AG04450 (cell line): Measurements from ENCODE around the gene DGKI. TPM values are rescaled to one million over a fixed set of nuclear protein-coding genes. Genes with fewer than 3 reads are reported as not detected.

ENCODE experiments used
- CTCF ChIA-PET: fragments of 300-600, 350-600 bp; formaldehyde crosslinking; extraction: SDS; loops from one replicate; lab custom pipeline; 2022; ENCODE audit warnings: antibody characterized with exemption, inconsistent platforms; lab: Charles Lee
- POLR2A ChIA-PET: fragments of 350-600 bp; formaldehyde crosslinking; extraction: SDS; loops from one replicate; lab custom pipeline; 2021; ENCODE audit warnings: antibody characterized with exemption, inconsistent platforms; lab: Yijun Ruan, JAX
- DNase-seq: peaks from one replicate; pipeline ENCODE4 v3.0.0-alpha.2; 2011; ENCODE audit warnings: low read depth, low spot score
- H3K27ac ChIP-seq: one replicate; pipeline ENCODE4 v1.5.1; 2012; ENCODE audit warnings: low read depth, low read length, control low read depth
- H3K27me3 ChIP-seq: one replicate; pipeline ENCODE4 v1.6.0; 2012; ENCODE audit warnings: low read length; ENCODE audit not compliant: control insufficient read depth, insufficient read depth
- H3K4me3 ChIP-seq: 2 replicates; pipeline ENCODE4 v1.5.1; 2011; ENCODE audit warnings: mild to moderate bottlenecking, low read depth, low read length, control low read depth
- H3K9me3 ChIP-seq: 2 replicates; pipeline ENCODE4 v1.5.1; 2012; ENCODE audit warnings: low read length; ENCODE audit not compliant: control insufficient read depth, insufficient read depth
- polyA plus RNA-seq: library from polyadenylated mRNA; depleted of rRNA; stranded (reverse); fragments of >200 nt; gene quantifications from 2 replicates; pipeline ENCODE4 v1.2.3, GENCODE V29; 2011
- TF ChIP-seq, protein P1 (sequence below): IDR thresholded peaks from 2 replicates; pipeline ENCODE4 v1.5.1; 2011; ENCODE audit warnings: low read depth, low read length, control low read depth, inconsistent platforms

DGKI gene
- polyA plus RNA-seq, 1 experiment: 3.1 TPM

DNA sequence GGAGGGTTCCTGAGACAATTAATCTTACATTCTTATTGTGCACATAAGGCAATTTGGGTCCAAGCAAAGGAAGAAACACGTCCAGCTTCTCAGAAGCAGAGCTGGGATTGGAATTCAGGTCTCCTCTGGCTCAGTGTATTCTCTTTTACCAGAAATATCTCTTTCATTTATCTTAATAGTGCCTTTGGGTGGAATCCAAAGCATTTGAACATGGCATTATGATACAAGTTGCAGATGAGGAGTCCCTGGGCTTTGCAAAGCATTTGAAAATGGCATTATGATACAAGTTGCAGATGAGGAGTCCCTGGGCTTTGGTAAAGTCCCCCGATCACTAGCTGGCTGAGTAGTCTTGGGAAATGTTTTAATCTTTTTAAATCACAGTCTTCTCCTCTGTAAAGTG is 473.3 kb downstream of the DGKI start:
- no peak for DNase-seq
- TF ChIP-seq, protein P1, sequence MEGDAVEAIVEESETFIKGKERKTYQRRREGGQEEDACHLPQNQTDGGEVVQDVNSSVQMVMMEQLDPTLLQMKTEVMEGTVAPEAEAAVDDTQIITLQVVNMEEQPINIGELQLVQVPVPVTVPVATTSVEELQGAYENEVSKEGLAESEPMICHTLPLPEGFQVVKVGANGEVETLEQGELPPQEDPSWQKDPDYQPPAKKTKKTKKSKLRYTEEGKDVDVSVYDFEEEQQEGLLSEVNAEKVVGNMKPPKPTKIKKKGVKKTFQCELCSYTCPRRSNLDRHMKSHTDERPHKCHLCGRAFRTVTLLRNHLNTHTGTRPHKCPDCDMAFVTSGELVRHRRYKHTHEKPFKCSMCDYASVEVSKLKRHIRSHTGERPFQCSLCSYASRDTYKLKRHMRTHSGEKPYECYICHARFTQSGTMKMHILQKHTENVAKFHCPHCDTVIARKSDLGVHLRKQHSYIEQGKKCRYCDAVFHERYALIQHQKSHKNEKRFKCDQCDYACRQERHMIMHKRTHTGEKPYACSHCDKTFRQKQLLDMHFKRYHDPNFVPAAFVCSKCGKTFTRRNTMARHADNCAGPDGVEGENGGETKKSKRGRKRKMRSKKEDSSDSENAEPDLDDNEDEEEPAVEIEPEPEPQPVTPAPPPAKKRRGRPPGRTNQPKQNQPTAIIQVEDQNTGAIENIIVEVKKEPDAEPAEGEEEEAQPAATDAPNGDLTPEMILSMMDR: no peak
- Histone ChIP-seq H3K4me3 (no peak overlapping the region), H3K9me3 (no peaks in the 10 kb centered on the region), H3K27me3 (no peaks in the 10 kb centered on the region), H3K27ac (no peak overlapping the region)
- CTCF ChIA-PET: no interaction called here
- POLR2A ChIA-PET: no interaction called here

DNA sequence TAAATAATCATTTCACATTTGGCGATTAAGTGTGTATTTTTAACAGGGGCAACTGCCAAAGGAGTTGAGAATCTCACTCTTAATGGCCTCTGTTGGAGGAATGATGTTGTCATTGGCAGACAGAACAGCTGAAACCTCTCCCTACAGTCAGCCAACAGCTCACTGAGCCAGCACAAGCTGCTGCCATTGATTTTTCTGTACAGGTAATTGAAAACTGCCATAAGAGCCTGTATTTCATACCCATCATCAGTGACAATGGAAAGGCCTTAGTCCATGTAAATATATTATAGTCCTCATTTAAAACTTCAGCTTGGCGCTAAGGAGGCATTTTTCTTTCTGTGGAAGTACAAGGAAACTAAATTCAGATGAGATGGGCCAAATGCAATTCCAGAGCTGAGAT is 475.2 kb downstream of the DGKI start:
- Histone ChIP-seq H3K27ac (no peak overlapping the region), H3K4me3 (no peak overlapping the region), H3K27me3 (no peaks in the 10 kb centered on the region), H3K9me3 (peaks cover 4% of the 10 kb centered on the region; the same call in 1 of the 2 replicates)
- TF ChIP-seq, protein P1: no peak
- DNase-seq: no peak
- CTCF ChIA-PET: no interaction called here
- POLR2A ChIA-PET: no interaction called here

DNA sequence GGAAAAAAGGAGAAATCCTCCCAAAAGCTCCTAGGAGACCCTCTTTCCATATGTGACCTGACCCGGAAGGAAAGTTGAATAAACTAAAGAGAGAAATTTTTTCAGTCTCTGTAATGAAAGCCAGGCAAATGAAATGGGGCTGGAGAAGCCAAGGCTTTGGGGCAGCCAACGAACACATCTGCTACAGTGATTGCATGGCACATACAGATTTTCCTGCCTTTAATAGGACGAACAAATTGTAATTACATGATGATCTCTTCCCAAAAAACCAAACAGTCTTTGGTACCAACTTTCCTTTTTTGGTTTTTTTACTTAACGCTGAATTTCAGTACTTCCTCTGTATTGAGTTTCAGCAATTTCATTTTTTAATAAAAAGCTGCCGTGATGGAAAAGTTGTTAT is 479.8 kb downstream of the DGKI start:
- no peak for DNase-seq
- POLR2A ChIA-PET: no interaction called here

DNA sequence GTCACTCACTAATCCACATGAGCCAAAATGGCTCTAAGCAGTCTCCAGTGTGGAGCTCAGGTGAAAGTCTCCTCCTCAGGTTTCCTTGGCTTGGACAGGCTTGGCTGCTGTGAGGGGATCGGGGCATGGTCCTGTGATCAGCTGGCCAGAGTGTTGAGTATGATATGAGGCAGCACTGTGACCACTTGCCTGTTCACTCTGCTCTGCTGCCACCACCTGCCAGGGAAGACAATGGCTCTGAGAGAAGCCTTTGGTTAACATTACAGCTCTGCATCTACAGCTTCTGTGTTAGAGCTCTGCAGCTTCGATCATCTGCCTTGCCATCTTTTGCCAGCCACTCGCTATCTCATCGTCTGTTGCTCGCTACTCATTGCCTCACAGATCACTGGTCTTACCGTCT is 483.1 kb downstream of the DGKI start:
- ChIA-PET CTCF (no interaction called here), POLR2A (no interaction called here)
- no peak for DNase-seq
- Histone ChIP-seq H3K27ac (no peak overlapping the region), H3K4me3 (no peak overlapping the region), H3K27me3 (no peaks in the 10 kb centered on the region), H3K9me3 (peaks cover 13% of the 10 kb centered on the region; the same call in 1 of the 2 replicates)
- TF ChIP-seq, protein P1: no peak

More for the DNA sequence above, 479.8 kb downstream of the DGKI start:
- no peaks in the 10 kb centered on the region for H3K27me3 ChIP-seq
- TF ChIP-seq, protein P1: no peak
- H3K27ac ChIP-seq: no peak overlapping the region
- H3K4me3 ChIP-seq: no peak overlapping the region
- H3K9me3 ChIP-seq: peaks cover 7% of the 10 kb centered on the region; the same call in 1 of the 2 replicates
- CTCF ChIA-PET: no interaction called here

DNA sequence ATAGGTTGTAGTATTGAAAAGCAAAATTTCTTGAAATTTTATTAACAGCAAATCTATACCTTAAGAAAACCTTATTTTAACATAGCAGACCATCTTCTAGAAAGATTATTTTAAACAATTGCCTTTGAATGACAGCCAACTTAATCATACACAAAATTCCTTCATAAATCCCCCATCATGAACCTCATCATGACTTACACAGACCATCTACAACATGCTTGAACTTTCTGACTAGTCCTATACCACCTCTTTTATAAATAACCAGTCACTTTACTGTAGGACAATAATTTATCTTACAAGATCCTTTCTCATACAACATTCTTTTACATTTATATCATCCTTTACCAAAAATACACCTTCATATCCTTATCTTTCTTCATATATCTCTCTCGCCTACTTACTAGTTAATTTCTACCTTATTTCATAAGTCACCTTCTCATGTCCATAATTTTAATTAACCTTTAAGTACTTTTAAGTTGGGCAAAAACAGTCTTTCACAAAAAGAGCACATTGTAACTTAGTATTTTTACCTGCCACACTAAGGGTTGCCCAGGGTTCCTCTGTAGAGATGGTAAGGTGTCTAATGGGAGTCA is 486.6 kb downstream of the DGKI start:
- ChIA-PET CTCF (no interaction called here), POLR2A (no interaction called here)
- Histone ChIP-seq H3K4me3 (no peak overlapping the region), H3K27ac (no peak overlapping the region), H3K27me3 (no peaks in the 10 kb centered on the region), H3K9me3 (peaks cover 10% of the 10 kb centered on the region; the same call in 1 of the 2 replicates)
- TF ChIP-seq, protein P1: no peak
- no peak for DNase-seq
